K562 (cell line): ENCODE measurements around the gene PPEF2. TPM values are rescaled to one million over a fixed set of nuclear protein-coding genes. Genes with fewer than 3 reads are reported as not detected.

Experiments used
- ATAC-seq: fragments of 200-7000 bp; cut with Tn5 transposase; 3 replicates; pipeline ENCODE4 v1.9.1; 2020; ENCODE audit warnings: moderate library complexity
- BruUV-seq: library from RNA; stranded (reverse); fragments of 400-500 nt; replicated peaks from 2 replicates; lab custom pipeline; 2021; lab: Mats Ljungman, UMichigan
- CTCF ChIA-PET: fragments of 300-600 bp; formaldehyde crosslinking; extraction: SDS; loops from one replicate; lab custom pipeline; 2021; ENCODE audit warnings: low intra/inter-chr PET ratio; lab: Yijun Ruan, JAX
- POLR2A ChIA-PET: fragments of 300-600, 350-650 bp; sonication (Branson Sonifier 250); formaldehyde crosslinking; extraction: SDS; loops from one replicate; lab custom pipeline; 2021; ENCODE audit warnings: antibody characterized with exemption, inconsistent platforms; lab: Yijun Ruan, JAX
- DNase-seq, 4 experiments: peaks; one replicate each; pipeline versions ENCODE4 v3.0.0 to v3.0.0-alpha.2; 2011 to 2018; ENCODE audit warnings: low spot score in 3 of 4, mixed read lengths in 3 of 4; ENCODE audit errors: extremely low read depth in 1 of 4
- FAIRE-seq: peaks from 2 replicates; lab custom pipeline; 2011; peaks lifted over from hg19 to GRCh38; lab: Jason Lieb, UNC
- H2AFZ ChIP-seq: 2 replicates; pipeline ENCODE4 v1.6.0; 2011; ENCODE audit warnings: low read depth, low read length, control low read depth, inconsistent platforms
- H3K27ac ChIP-seq: fragments of 200-600 bp; 3 replicates; pipeline ENCODE4 v1.8.0; 2011; ENCODE audit warnings: low read depth, mild to moderate bottlenecking, control low read depth, inconsistent platforms, low read length, moderate library complexity, mixed read lengths; ENCODE audit errors: extremely low read depth
- H3K27me3 ChIP-seq, 2 experiments: fragments of 300-600 bp in 1 of 2; 2 replicates in 1 of 2; 3 replicates in 1 of 2; pipeline versions ENCODE4 v1.6.0 to v1.8.0; 2011; ENCODE audit warnings: inconsistent platforms in 2 of 2, low read length in 2 of 2, mild to moderate bottlenecking in 1 of 2, mixed read lengths in 1 of 2, moderate library complexity in 1 of 2; ENCODE audit not compliant: control insufficient read depth in 2 of 2, insufficient read depth in 2 of 2
- H3K36me3 ChIP-seq: fragments of 300-600 bp; 3 replicates; pipeline ENCODE4 v1.8.0; 2011; ENCODE audit warnings: mild to moderate bottlenecking, low read length, inconsistent platforms; ENCODE audit not compliant: control insufficient read depth, insufficient read depth
- H3K4me1 ChIP-seq, 2 experiments: fragments of 200-600 bp in 1 of 2; replicated peaks in 1 of 2; 2 replicates in 1 of 2; 3 replicates in 1 of 2; pipeline versions ENCODE4 v1.5.1 to v1.8.0; 2011; ENCODE audit warnings: inconsistent platforms in 2 of 2, low read length in 2 of 2, mild to moderate bottlenecking in 1 of 2, mixed read lengths in 1 of 2, moderate library complexity in 1 of 2; ENCODE audit not compliant: control insufficient read depth in 2 of 2, insufficient read depth in 2 of 2
- H3K4me2 ChIP-seq: 2 replicates; pipeline ENCODE4 v1.6.1; 2011; ENCODE audit warnings: low read length, control low read depth, inconsistent platforms, mixed read lengths; ENCODE audit not compliant: insufficient read depth
- H3K4me3 ChIP-seq: fragments of 200-600 bp; sonication (generic), shearing (Covaris generic); 2 replicates; pipeline ENCODE4 v1.5.1; 2016; ENCODE audit warnings: control low read depth, inconsistent platforms
- H3K79me2 ChIP-seq: fragments of 200-600 bp; 3 replicates; pipeline ENCODE4 v1.8.0; 2011; ENCODE audit warnings: low read length, inconsistent platforms; ENCODE audit not compliant: control insufficient read depth, insufficient read depth
- H3K9ac ChIP-seq, 2 experiments: 2 replicates each; pipeline versions ENCODE4 v1.6.0 to v1.6.1; 2011; ENCODE audit warnings: low read depth in 2 of 2, low read length in 2 of 2, control low read depth in 1 of 2, inconsistent platforms in 1 of 2, mild to moderate bottlenecking in 1 of 2, mixed read lengths in 1 of 2; ENCODE audit not compliant: insufficient read depth in 1 of 2
- H3K9me1 ChIP-seq: one replicate; pipeline ENCODE4 v1.6.0; 2011; ENCODE audit warnings: inconsistent platforms, mild to moderate bottlenecking, low read length, moderate library complexity; ENCODE audit not compliant: control insufficient read depth, insufficient read depth
- H3K9me3 ChIP-seq: replicated peaks from 2 replicates; pipeline ENCODE4 v1.5.1; 2011; ENCODE audit warnings: low read depth, low read length, inconsistent platforms; ENCODE audit not compliant: control insufficient read depth, insufficient read depth
- H4K20me1 ChIP-seq: replicated peaks from 2 replicates; pipeline ENCODE4 v1.6.1; 2011; ENCODE audit warnings: low read length, inconsistent platforms, mixed read lengths; ENCODE audit not compliant: control insufficient read depth, insufficient read depth
- ARHGAP35 ChIP-seq: fragments of 450-650 bp; IDR thresholded peaks from 2 replicates; pipeline ENCODE4 v1.6.1; 2018; ENCODE audit not compliant: partially characterized antibody
- FOXO4 ChIP-seq: fragments of 450-650 bp; formaldehyde crosslinking; IDR thresholded peaks from 2 replicates; pipeline ENCODE4 v1.4.0; 2020; ENCODE audit warnings: mild to moderate bottlenecking, moderate library complexity
- GTF2E2 ChIP-seq: fragments of 200-800 bp; sonication (Bioruptor generic); IDR thresholded peaks from 2 replicates; pipeline ENCODE4 v1.6.1; 2016; ENCODE audit warnings: missing genetic modification characterization, missing compliant biosample characterization
- HDAC6 ChIP-seq: IDR thresholded peaks from 2 replicates; pipeline ENCODE4 v1.6.1; 2012; ENCODE audit warnings: low read depth, mild to moderate bottlenecking, control low read depth, inconsistent platforms, low read length, moderate library complexity
- HDAC8 ChIP-seq: fragments of 450-650 bp; IDR thresholded peaks from 2 replicates; pipeline ENCODE4 v1.6.1; 2016; ENCODE audit warnings: mild to moderate bottlenecking, missing genetic modification characterization, moderate library complexity, missing compliant biosample characterization
- HNRNPUL1 ChIP-seq: fragments of 200-400 bp; formaldehyde crosslinking; IDR thresholded peaks from 2 replicates; pipeline ENCODE4 v1.6.1; 2017; ENCODE audit warnings: low read length
- NFYB ChIP-seq: IDR thresholded peaks from 2 replicates; pipeline ENCODE4 v1.6.1; 2011; ENCODE audit warnings: mild to moderate bottlenecking, moderate library complexity; ENCODE audit not compliant: insufficient read length; ENCODE audit errors: extremely low read depth
- SIN3A ChIP-seq, 2 experiments: fragments of 150-350 bp in 1 of 2; IDR thresholded peaks; 2 replicates each; pipeline ENCODE4 v1.6.1; 2011 to 2016; ENCODE audit warnings: borderline replicate concordance in 2 of 2, low read depth in 2 of 2, low read length in 2 of 2, mild to moderate bottlenecking in 2 of 2, moderate library complexity in 2 of 2; ENCODE audit not compliant: control insufficient read depth in 1 of 2
- TFE3 ChIP-seq: fragments of 450-650 bp; formaldehyde crosslinking; IDR thresholded peaks from 2 replicates; pipeline ENCODE4 v1.4.0; 2020; ENCODE audit warnings: mild to moderate bottlenecking, mixed read lengths
- THRAP3 ChIP-seq: fragments of 450-650 bp; IDR thresholded peaks from 2 replicates; pipeline ENCODE4 v1.6.1; 2016; ENCODE audit warnings: mild to moderate bottlenecking, inconsistent platforms, borderline replicate concordance
- U2AF1 ChIP-seq: fragments of 200-400 bp; formaldehyde crosslinking; optimal IDR thresholded peaks from 2 replicates; pipeline ENCODE3; 2017; ENCODE audit warnings: mild to moderate bottlenecking, low read depth, low read length, moderate library complexity
- ZNF140 ChIP-seq: fragments of 250-450 bp; sonication (Bioruptor Pico); IDR thresholded peaks from 2 replicates; pipeline ENCODE4 v1.8.0; 2021; ENCODE audit warnings: moderate library complexity, mild to moderate bottlenecking, inconsistent platforms
- WGBS: fragments of 100-300 bp; shearing (Covaris generic); methylation state at CpG from one replicate; pipeline ENCODE4 v1.1.6; 2016; ENCODE audit warnings: low coverage, mixed read lengths; ENCODE audit not compliant: insufficient coverage; ENCODE audit errors: missing lambda C conversion rate; 5-methylcytosine and 5-hydroxymethylcytosine counted together
- in situ Hi-C: fragments of 300-500 bp; cut with MboI; formaldehyde crosslinking; loops from 4 replicates; pipeline ENCODE4 v1.15.0; 2018; ENCODE audit warnings: inconsistent platforms, mixed read lengths
- intact Hi-C: fragments of 100-400 bp; cut with micrococcal nuclease; formaldehyde crosslinking; loops from 2 replicates; pipeline ENCODE4 v1.14.2; 2022
- polyA plus RNA-seq, 8 experiments: library from polyadenylated mRNA; depleted of rRNA in 4 of 8; stranded (reverse) in 5 of 8; unstranded in 3 of 8; fragments of >200 nt; fragmentation: Nextera tagmentation in 2 of 8; fragmentation: Illumina TruSeq in 1 of 8; extraction: Ambion mirVana in 2 of 8; extraction: Trizol in 1 of 8; gene quantifications; 2 replicates each; pipeline versions ENCODE4 v1.2.1 to v1.2.3, GENCODE V29; 2011 to 2014; ENCODE audit warnings: inconsistent platforms in 1 of 8, missing spikeins in 1 of 8
- total RNA-seq, 7 experiments: library from RNA; depleted of rRNA in 6 of 7; stranded (reverse); fragments of >200 nt in 6 of 7; fragmentation: Illumina TruSeq in 2 of 7; extraction: Trizol in 2 of 7; gene quantifications; 2 replicates each; pipeline versions ENCODE4 v1.2.1 to v1.2.3, GENCODE V29; 2011 to 2021; ENCODE audit warnings: low replicate concordance in 1 of 7

Gene PPEF2
- total and polyA plus RNA-seq, 9 of the 15 experiments (the other 6 are each of a cell fraction or from before 2014, with no cell fraction given) = not detected

GRCh38 chr4:75881476-75881875, 20.8 kb downstream of the PPEF2 start (continued):
- TF ChIP-seq SIN3A (IDR thresholded peaks at IDR 0.05; ENCODE audit: borderline replicate concordance in 2 of 2, control insufficient read depth in 1 of 2, low read depth in 2 of 2, low read length in 2 of 2) (no peak), ARHGAP35 (no peak), TFE3 (CRISPR knock-in tag) (no peak)

- Histone ChIP-seq H3K27me3 (peaks cover 23 to 28% of the 10 kb centered on the region in 2 experiments), H3K9ac (no peak overlapping the region), H3K27ac (no peak overlapping the region), H3K4me2 (no peak overlapping the region), H3K79me2 (no peaks in the 10 kb centered on the region), H3K4me1 (no peaks in the 10 kb centered on the region), H3K9me3 (no peaks in the 10 kb centered on the region), H3K9me1 (no peaks in the 10 kb centered on the region), H2AFZ (no peak overlapping the region), H4K20me1 (no peaks in the 10 kb centered on the region), H3K36me3 (no peaks in the 10 kb centered on the region), H3K4me3 (no peak overlapping the region)
- ATAC-seq (no peak), FAIRE-seq (no peak), DNase-seq (no peak)
- in situ Hi-C loops = no loop called here
- intact Hi-C loops = no loop called here
- CTCF ChIA-PET = no interaction called here
- POLR2A ChIA-PET = no interaction called here
- BruUV-seq = no TSS peak
- 0% methylated on average over 1 of the region's 1 CpG for WGBS
- TF ChIP-seq FOXO4 (CRISPR knock-in tag) = no peak
- no peak for TF ChIP-seq U2AF1
- TF ChIP-seq ZNF140 = no peak
- TF ChIP-seq HDAC6 = no peak
- no peak for TF ChIP-seq THRAP3
- no peak for TF ChIP-seq NFYB
- TF ChIP-seq HDAC8 (tag) = no peak
- no peak for TF ChIP-seq HNRNPUL1
- no peak for TF ChIP-seq GTF2E2 (tag)
Measured at GRCh38 chr4:75880278-75880677, 22.0 kb downstream of the PPEF2 start.
